Astrocyte of the cerebellum (primary cell): ENCODE data around the gene VEGFB.

Experiments used
- DNase-seq: peaks from one replicate; pipeline ENCODE4 v3.0.0-alpha.2; 2011; ENCODE audit warnings: low read depth
- H3K4me3 ChIP-seq: 2 replicates; pipeline ENCODE4 v1.5.1; 2011; ENCODE audit warnings: mild to moderate bottlenecking, low read depth, low read length, moderate library complexity
- CTCF ChIP-seq: IDR thresholded peaks from 2 replicates; pipeline ENCODE4 v1.5.1; 2012; ENCODE audit warnings: low read length, low read depth, moderate library complexity, mild to moderate bottlenecking; ENCODE audit errors: missing control alignments
- in situ Hi-C: cut with HindIII; loops from 2 replicates; pipeline ENCODE4 v1.10.0; 2017; ENCODE audit warnings: low sequenced_read_pairs

Gene VEGFB

GRCh38 chr11:64264371-64264852, 30.0 kb downstream of the VEGFB start:
- no peak for TF ChIP-seq CTCF
- no peak overlapping the region for H3K4me3 ChIP-seq
- no peak for DNase-seq
- in situ Hi-C loops: loop anchor here (10.0 kb wide), 1 partner anchor 60 kb away; no protein-coding TSS in a partner anchor

- TF ChIP-seq CTCF: no peak
- no peak for DNase-seq
- in situ Hi-C loops: loop anchor here (10.0 kb wide), 1 partner anchor 59 kb away; no protein-coding TSS in a partner anchor
- no peak overlapping the region for H3K4me3 ChIP-seq
These were observed 31.1 kb downstream of the VEGFB start for GRCh38 chr11:64265176-64266160.

GRCh38 chr11:64266339-64266738, 32.0 kb downstream of the VEGFB start:
- H3K4me3 ChIP-seq: no peak overlapping the region
- in situ Hi-C loops: loop anchor here (10.0 kb wide), 1 partner anchor 58 kb away; no protein-coding TSS in a partner anchor
- no peak for DNase-seq
- TF ChIP-seq CTCF: no peak

- no peak for DNase-seq
- no peak overlapping the region for H3K4me3 ChIP-seq
- no peak for TF ChIP-seq CTCF
- in situ Hi-C loops: loop anchor here (10.0 kb wide), 1 partner anchor 57 kb away; no protein-coding TSS in a partner anchor
These were observed 33.0 kb downstream of the VEGFB start for GRCh38 chr11:64267207-64267945.

- no peak for DNase-seq
- in situ Hi-C loops: loop anchor here (10.0 kb wide), 1 partner anchor 57 kb away; no protein-coding TSS in a partner anchor
- no peak for TF ChIP-seq CTCF
- H3K4me3 ChIP-seq: peak overlapping the region; percentile 62
These were observed 33.9 kb downstream of the VEGFB start for GRCh38 chr11:64268025-64268892.
